Activated CD4-positive, alpha-beta memory T cell treated with anti-CD3 and anti-CD28 coated beads for 36 hours (primary cell): Measurements from ENCODE around the gene DHRSX. TPM values are rescaled to one million over a fixed set of nuclear protein-coding genes. Genes with fewer than 3 reads are reported as not detected.

ENCODE experiments used
- CTCF ChIA-PET: fragments of 350-600 bp; sonication (Branson Sonifier 250); formaldehyde crosslinking; loops from one replicate; lab custom pipeline; 2021; ENCODE audit warnings: antibody characterized with exemption, inconsistent platforms; lab: Charles Lee
- POLR2A ChIA-PET: fragments of 350-600 bp; sonication (Branson Sonifier 250); formaldehyde crosslinking; loops from one replicate; lab custom pipeline; 2021; ENCODE audit warnings: antibody characterized with exemption; lab: Charles Lee
- DNase-seq: peaks from one replicate; pipeline ENCODE4 v3.0.0-alpha.2; 2020
- H3K27ac Mint-ChIP-seq: one replicate; pipeline ENCODE4 v1.8.0; 2021; ENCODE audit warnings: mixed read lengths
- H3K27me3 Mint-ChIP-seq: one replicate; pipeline ENCODE4 v1.8.0; 2021; ENCODE audit warnings: mixed read lengths
- H3K36me3 Mint-ChIP-seq: one replicate; pipeline ENCODE4 v1.8.0; 2021; ENCODE audit warnings: mixed read lengths
- H3K4me1 Mint-ChIP-seq: one replicate; pipeline ENCODE4 v1.8.0; 2021; ENCODE audit warnings: low read depth, mixed read lengths
- H3K4me3 Mint-ChIP-seq: one replicate; pipeline ENCODE4 v1.8.0; 2021; ENCODE audit warnings: mild to moderate bottlenecking, mixed read lengths
- H3K9me3 Mint-ChIP-seq: one replicate; pipeline ENCODE4 v1.8.0; 2021; ENCODE audit warnings: mixed read lengths
- intact Hi-C: fragments of 100-400 bp; cut with micrococcal nuclease; formaldehyde crosslinking; loops from one replicate; pipeline ENCODE4 v1.15.1; 2023
- total RNA-seq, 2 experiments: library from RNA; stranded (reverse); gene quantifications; one replicate each; pipeline ENCODE4 v1.2.3, GENCODE V29; 2021

The DHRSX gene
- total RNA-seq, 2 experiments from 2014 or later, result 20.7 to 21.3 TPM

DNA sequence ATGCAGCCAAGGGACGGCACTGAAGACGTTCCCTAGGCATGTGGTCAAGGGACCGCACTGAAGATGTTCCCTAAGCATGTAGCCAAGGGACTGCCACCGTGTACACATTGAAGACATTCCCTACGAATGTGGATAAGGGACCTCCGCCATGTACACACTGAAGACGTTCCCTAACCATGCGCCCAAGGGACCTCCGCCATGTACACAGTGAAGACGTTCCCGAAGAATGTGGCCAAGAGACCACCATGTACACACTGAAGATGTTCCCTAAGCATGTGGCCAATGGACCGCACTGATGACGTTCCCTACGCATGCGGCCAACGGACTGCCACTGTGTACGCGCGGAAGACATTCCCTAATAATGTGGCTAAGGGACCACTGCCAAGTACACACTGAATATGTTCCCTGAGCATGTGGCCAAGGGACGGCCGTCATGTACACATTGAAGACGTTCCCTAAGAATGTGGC, 48.4 kb downstream of the DHRSX start:
- DNase-seq, result no peak
- POLR2A ChIA-PET, result no interaction called here
- no peaks in the 10 kb centered on the region for H3K4me1 Mint-ChIP-seq
- no peaks in the 10 kb centered on the region for H3K27me3 Mint-ChIP-seq
- CTCF ChIA-PET, result no interaction called here
- H3K27ac Mint-ChIP-seq, result no peak overlapping the region
- intact Hi-C loops, result no loop called here
- H3K36me3 Mint-ChIP-seq, result peaks cover 12% of the 10 kb centered on the region
- H3K9me3 Mint-ChIP-seq, result peaks cover 8% of the 10 kb centered on the region
- H3K4me3 Mint-ChIP-seq, result no peak overlapping the region

DNA sequence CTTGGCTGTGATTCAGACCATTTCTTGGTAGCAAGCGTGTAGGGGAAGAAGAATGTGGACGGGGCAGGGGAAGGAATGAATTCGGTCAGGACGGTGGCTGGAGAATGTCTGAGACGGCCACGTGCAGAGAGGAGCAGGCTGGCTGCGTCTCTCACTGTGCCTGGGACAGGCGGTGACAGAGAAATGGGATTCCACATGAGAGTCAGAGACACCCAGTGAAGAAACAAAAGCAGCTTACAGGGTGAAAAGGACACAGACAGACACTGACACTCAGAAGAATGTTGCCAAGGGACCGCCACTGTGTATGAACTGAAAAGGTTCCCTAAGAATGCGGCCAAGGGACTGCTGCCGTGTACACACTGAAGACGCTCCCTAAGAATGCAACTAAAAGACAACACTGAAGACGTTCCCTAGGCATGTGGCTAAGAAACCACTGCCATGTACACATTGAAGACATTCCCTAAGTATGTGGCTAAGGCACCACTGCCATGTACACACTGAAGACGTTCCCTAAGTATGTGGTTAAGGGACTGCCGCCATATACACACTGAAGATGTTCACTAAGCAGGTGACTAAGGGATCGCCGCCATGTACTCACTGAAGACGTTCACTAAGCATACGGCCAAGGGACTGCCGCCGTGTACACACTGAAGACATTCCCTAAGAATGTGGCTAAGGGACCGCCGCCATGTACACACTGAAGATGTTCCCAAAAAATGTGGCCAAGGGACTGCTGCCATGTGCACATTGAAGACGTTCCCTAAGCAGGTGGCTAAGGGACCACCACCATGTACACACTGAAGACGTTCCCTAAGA, 49.1 kb downstream of the DHRSX start:
- no peak overlapping the region for H3K27ac Mint-ChIP-seq
- ChIA-PET CTCF (no interaction called here), POLR2A (no interaction called here)
- DNase-seq, result no peak
- no peak overlapping the region for H3K4me3 Mint-ChIP-seq
- intact Hi-C loops, result no loop called here
- H3K4me1 Mint-ChIP-seq, result no peaks in the 10 kb centered on the region
- H3K9me3 Mint-ChIP-seq, result peaks cover 10% of the 10 kb centered on the region
- no peaks in the 10 kb centered on the region for H3K27me3 Mint-ChIP-seq
- H3K36me3 Mint-ChIP-seq, result peaks cover 18% of the 10 kb centered on the region

DNA sequence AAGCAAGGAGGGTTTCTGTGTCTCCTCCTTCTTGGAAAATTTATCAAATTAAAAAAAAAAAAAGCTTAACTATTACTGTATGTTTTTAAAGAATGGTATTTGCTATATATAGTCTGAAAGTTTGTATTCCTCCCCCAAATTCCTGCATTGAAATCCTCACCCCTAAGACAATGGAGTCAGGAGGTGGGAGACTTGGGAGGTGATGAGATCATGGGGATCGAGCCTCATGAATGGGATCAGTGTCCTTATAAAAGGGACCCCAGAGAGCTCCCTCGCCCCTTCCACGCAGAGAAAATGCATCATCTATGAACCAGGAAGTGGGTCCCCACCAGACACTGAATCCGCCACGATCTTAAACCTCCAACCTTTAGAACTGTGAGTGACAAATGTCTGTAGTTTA, 50.1 kb downstream of the DHRSX start:
- Mint-ChIP-seq H3K27ac (no peak overlapping the region), H3K9me3 (peaks cover 10% of the 10 kb centered on the region), H3K36me3 (peaks cover 21% of the 10 kb centered on the region), H3K4me3 (no peak overlapping the region), H3K27me3 (no peaks in the 10 kb centered on the region), H3K4me1 (no peaks in the 10 kb centered on the region)
- intact Hi-C loops, result no loop called here
- DNase-seq, result no peak
- POLR2A ChIA-PET, result no interaction called here
- CTCF ChIA-PET, result no interaction called here

DNA sequence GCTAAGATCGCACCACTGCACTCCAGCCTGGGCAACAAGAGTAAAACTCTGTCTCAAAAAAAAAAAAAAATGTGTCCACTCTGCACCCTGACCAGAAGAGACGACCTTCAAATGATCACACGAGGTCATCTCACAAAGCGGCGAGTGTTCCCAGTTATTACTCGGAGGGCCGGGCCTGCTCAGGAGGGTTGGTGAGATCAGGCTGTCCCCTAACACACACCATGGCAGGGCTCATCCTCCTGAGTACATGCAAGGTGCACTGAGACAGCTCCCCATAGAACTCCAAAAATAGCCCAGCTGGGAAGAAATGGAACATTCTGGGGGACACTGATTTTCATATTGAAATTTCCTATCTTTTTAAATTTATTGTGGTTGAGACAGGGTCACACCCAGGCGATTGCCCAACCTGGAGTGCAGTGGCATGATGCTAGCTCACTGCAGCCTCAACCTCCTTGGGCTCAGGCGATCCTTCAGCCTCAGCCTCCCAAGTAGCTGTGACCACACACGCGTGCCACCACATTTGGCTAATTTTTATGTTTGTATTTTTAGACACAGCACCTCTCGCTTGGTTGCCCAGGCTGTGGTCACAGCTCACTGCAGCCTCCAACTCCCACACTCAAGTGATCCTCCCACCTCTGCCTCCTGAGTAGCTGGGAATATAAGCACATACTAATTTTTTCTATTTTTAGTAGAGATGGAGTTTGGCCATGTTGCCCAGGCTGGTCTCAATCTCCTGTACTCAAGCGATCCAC, 51.5 kb downstream of the DHRSX start:
- Mint-ChIP-seq H3K27ac (no peak overlapping the region), H3K4me3 (no peak overlapping the region)
- intact Hi-C loops, result no loop called here

DNA sequence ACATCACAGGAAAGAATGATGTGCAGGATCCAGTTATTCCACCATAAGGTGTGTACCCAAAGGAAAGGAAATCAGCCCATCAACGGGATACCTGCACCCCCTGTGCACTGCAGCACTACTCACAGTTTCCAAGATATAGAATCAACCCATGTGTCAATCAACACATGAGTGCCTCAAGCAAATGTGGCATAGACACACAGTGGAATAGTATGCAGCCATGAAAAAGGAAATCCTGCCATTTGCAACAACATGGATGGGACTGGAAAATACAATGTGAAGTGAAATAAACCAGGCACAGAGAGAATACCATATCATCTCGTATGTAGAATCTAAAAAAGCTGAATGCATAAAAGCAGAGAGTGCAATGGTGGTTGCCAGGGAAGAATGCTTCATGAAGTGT, 53.3 kb downstream of the DHRSX start:
- Mint-ChIP-seq H3K27ac (no peak overlapping the region), H3K4me1 (peaks cover 2% of the 10 kb centered on the region), H3K27me3 (no peaks in the 10 kb centered on the region), H3K4me3 (no peak overlapping the region), H3K36me3 (peaks cover 19% of the 10 kb centered on the region), H3K9me3 (peaks cover 7% of the 10 kb centered on the region)
- ChIA-PET CTCF (no interaction called here), POLR2A (no interaction called here)
- intact Hi-C loops, result no loop called here
- DNase-seq, result no peak

More for the DNA sequence above, 51.5 kb downstream of the DHRSX start:
- POLR2A ChIA-PET, result no interaction called here
- H3K27me3 Mint-ChIP-seq, result no peaks in the 10 kb centered on the region
- DNase-seq, result no peak
- CTCF ChIA-PET, result no interaction called here
- peaks cover 21% of the 10 kb centered on the region for H3K36me3 Mint-ChIP-seq
- H3K4me1 Mint-ChIP-seq, result no peaks in the 10 kb centered on the region
- peaks cover 10% of the 10 kb centered on the region for H3K9me3 Mint-ChIP-seq

DNA sequence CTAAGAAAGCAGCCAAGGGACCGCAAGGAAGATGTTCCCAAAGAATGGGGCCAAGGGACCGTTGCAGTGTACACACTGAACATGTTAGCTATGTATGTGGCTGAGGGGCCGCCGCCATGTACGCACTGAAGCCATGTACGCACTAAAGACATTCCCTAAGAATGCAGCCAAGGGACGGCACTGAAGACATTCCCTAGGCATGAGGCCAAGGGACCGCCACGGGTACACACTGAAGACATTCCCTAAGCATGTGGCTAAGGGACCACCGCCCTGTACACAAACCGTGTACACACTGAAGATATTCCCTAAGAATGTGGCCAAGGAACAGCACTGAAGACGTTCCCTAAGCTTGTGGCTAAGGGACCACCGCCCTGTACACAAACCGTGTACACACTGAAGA, 54.0 kb downstream of the DHRSX start:
- Mint-ChIP-seq H3K4me1 (peaks cover 2% of the 10 kb centered on the region), H3K36me3 (peaks cover 16% of the 10 kb centered on the region), H3K4me3 (no peak overlapping the region), H3K27ac (no peak overlapping the region), H3K9me3 (peaks cover 7% of the 10 kb centered on the region), H3K27me3 (no peaks in the 10 kb centered on the region)
- ChIA-PET POLR2A (no interaction called here), CTCF (no interaction called here)
- DNase-seq, result no peak
- intact Hi-C loops, result no loop called here

DNA sequence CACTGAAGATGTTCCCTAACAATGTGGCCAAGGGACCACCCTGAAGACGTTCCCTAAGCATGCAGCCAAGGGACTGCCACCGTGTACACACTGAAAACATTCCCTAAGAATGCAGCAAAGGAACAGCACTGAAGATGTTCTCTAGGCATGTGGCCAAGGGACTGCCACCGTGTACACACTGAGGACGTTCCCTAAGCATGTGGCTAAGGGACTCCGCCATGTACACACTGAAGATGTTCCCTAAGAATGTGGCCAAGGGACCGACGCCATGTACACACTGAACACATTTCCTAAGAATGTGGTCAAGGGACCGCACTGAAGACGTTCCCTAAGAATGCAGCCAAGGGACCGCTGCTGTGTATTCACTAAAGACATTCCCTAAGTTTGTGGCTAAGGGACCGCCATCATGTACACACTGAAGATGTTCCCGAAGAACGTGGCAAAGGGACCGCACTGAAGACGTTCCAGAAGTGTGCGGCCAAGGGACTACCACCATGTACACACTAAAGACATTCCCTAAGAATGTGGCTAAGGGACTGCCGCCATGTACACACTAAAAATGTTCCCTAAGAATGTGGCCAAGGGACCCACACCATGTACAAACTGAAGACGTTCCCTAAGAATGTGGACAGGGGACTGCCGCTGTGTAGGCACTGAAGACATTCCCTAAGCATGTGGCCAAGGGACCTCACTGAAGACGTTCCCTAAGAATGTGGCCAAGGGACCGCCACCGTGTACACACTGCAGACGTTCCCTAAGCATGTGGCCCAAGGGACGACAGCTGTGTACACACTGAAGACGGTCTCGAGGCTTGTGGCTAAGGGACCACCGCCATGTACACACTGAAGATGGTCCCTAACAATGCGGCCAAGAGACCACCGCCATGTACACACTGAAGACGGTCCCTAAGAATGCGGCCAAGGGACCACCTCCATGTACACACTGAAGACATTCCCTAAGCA, 54.8 kb downstream of the DHRSX start:
- Mint-ChIP-seq H3K27ac (no peak overlapping the region), H3K27me3 (no peaks in the 10 kb centered on the region), H3K4me3 (no peak overlapping the region), H3K4me1 (peaks cover 2% of the 10 kb centered on the region), H3K36me3 (peaks cover 19% of the 10 kb centered on the region), H3K9me3 (peaks cover 7% of the 10 kb centered on the region)
- CTCF ChIA-PET, result no interaction called here
- intact Hi-C loops, result no loop called here
- no peak for DNase-seq
- POLR2A ChIA-PET, result no interaction called here

DNA sequence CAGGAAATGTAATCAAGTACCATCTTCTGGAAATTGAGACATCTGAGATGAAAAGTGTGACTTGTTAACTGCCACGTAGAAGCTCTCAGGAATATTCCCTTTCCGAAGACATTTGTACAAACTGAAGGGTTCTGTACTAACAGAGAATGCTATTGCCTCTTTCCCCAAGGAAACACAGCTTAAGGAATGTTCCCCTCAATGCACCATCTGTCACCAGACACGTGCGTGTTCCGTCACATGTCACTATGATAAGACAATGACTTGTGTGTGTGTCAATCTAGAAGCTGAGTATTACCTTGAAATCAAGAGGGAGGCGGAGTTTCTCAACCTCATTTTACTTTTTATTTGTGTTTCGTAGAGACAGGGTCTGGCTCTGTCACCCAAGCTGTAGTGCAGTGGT, 58.1 kb downstream of the DHRSX start:
- Mint-ChIP-seq H3K36me3 (peaks cover 32% of the 10 kb centered on the region), H3K27ac (no peak overlapping the region), H3K4me3 (no peak overlapping the region), H3K4me1 (peaks cover 5% of the 10 kb centered on the region), H3K27me3 (no peaks in the 10 kb centered on the region), H3K9me3 (peaks cover 6% of the 10 kb centered on the region)
- intact Hi-C loops, result no loop called here
- no peak for DNase-seq
- ChIA-PET CTCF (no interaction called here), POLR2A (no interaction called here)

DNA sequence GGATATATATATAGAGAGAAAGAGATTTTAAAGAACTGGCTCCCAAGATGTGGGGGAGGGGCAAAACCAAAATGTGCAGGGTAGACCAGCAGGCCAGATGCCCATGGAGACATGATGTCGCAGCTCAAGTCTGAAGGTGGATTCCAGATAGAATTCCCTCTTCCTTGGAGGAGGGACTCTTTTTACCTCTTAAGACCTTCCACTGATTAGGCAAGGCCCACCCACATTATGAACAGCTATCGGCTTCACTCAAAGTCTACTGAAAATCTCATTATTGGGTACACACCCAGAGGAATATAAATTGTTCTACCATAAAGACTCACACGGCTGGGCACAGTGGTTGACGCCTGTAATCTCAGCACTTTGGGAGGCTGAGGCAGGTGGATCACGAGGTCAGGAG, 59.3 kb downstream of the DHRSX start:
- intact Hi-C loops, result no loop called here
- H3K27me3 Mint-ChIP-seq, result no peaks in the 10 kb centered on the region
- H3K36me3 Mint-ChIP-seq, result peaks cover 24% of the 10 kb centered on the region
- H3K9me3 Mint-ChIP-seq, result no peaks in the 10 kb centered on the region
- H3K4me1 Mint-ChIP-seq, result peaks cover 5% of the 10 kb centered on the region
- POLR2A ChIA-PET, result no interaction called here
- CTCF ChIA-PET, result no interaction called here
- no peak for DNase-seq
- no peak overlapping the region for H3K4me3 Mint-ChIP-seq
- no peak overlapping the region for H3K27ac Mint-ChIP-seq

DNA sequence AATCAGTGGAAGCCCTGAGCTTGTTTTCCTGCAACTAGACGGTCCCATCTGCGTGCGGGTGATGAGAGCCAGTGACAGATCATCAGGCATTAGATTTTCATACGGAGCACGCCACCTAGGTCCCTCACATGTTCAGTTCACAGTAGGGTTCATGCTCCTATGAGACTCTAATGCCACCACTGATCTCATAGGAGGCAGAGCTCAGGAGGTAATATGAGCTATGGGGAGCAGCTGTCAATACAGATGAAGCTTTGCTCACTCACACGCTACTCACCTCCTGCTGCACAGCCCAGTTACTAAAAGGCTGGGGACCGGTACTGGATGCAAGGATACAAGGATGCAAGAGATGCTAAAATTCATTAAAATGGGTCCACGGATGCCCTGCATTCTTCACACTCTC, 61.2 kb downstream of the DHRSX start:
- intact Hi-C loops, result no loop called here
- Mint-ChIP-seq H3K4me1 (peaks cover 9% of the 10 kb centered on the region), H3K27me3 (no peaks in the 10 kb centered on the region), H3K9me3 (no peaks in the 10 kb centered on the region), H3K4me3 (no peak overlapping the region), H3K27ac (no peak overlapping the region), H3K36me3 (peaks cover 28% of the 10 kb centered on the region)
- CTCF ChIA-PET, result no interaction called here
- POLR2A ChIA-PET, result no interaction called here
- no peak for DNase-seq

DNA sequence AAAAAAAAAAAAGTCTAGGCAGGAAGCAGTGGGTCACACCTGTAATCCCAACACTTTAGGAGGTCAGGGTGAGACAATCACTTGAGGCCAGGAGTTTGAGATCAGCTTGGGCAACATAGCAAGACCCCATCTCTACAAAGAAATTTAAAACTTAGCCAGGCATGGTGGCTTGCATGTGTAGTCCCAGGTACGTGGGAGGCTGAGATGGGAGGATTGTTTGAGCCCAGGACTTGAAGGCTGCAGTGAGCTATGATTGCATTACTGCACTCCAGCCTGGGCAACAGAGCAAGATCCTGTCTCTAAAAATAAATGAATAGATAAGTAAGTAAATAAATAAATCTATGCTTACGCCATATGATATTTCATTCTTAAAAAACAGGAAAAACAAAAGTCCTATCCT, 65.3 kb downstream of the DHRSX start:
- H3K27ac Mint-ChIP-seq, result no peak overlapping the region
- intact Hi-C loops, result no loop called here
- H3K4me1 Mint-ChIP-seq, result peaks cover 8% of the 10 kb centered on the region
- no peaks in the 10 kb centered on the region for H3K27me3 Mint-ChIP-seq
- H3K9me3 Mint-ChIP-seq, result peaks cover 5% of the 10 kb centered on the region
- H3K4me3 Mint-ChIP-seq, result no peak overlapping the region
- POLR2A ChIA-PET, result no interaction called here
- CTCF ChIA-PET, result no interaction called here
- H3K36me3 Mint-ChIP-seq, result peaks cover 38% of the 10 kb centered on the region
- DNase-seq, result no peak
